Thoracic aorta (tissue), 2 donors: ENCODE data around the gene CD5L. TPM values are rescaled to one million over a fixed set of nuclear protein-coding genes. Genes with fewer than 3 reads are reported as not detected.

Experiments
- ATAC-seq: fragments of 150-250 bp; one replicate; pipeline ENCODE4 v1.8.0; 2017; ENCODE audit warnings: low read depth; ENCODE audit not compliant: insufficient number of reproducible peaks, low FRiP score
- DNase-seq: peaks from one replicate; pipeline ENCODE4 v3.0.0-alpha.2; 2020; ENCODE audit warnings: low spot score
- H3K27ac ChIP-seq, 2 donors: fragments of 200-600 bp; sonication (generic); 1 replicate in 1 of 2; 2 replicates in 1 of 2; pipeline ENCODE4 v1.5.1; 2016; ENCODE audit warnings: mild to moderate bottlenecking in 2 of 2, moderate library complexity in 2 of 2
- H3K27me3 ChIP-seq: fragments of 200-600 bp; sonication (generic); replicated peaks from 2 replicates; pipeline ENCODE4 v1.6.0; 2016; ENCODE audit warnings: mild to moderate bottlenecking; ENCODE audit not compliant: insufficient read depth
- H3K36me3 ChIP-seq: fragments of 200-600 bp; sonication (generic); one replicate; pipeline ENCODE4 v1.5.1; 2016
- H3K4me1 ChIP-seq, 2 donors: fragments of 200-600 bp; sonication (generic); 1 replicate in 1 of 2; 2 replicates in 1 of 2; pipeline versions ENCODE4 v1.5.1 to v1.6.0; 2016; ENCODE audit warnings: low read depth in 2 of 2, mild to moderate bottlenecking in 1 of 2; ENCODE audit not compliant: control insufficient read depth in 1 of 2
- H3K4me3 ChIP-seq: fragments of 200-600 bp; sonication (generic); 2 replicates; pipeline ENCODE4 v1.5.1; 2016; ENCODE audit warnings: mild to moderate bottlenecking
- H3K9me3 ChIP-seq: fragments of 200-600 bp; sonication (generic); 2 replicates; pipeline ENCODE4 v1.5.1; 2016
- total RNA-seq, 2 donors: library from RNA; depleted of rRNA; stranded (reverse); fragments of >200 nt; gene quantifications; one replicate each; pipeline versions ENCODE4 v1.1.0 to v1.2.3, GENCODE V29; 2016
- TF ChIP-seq, protein P1 (sequence below): fragments of 200-600 bp; sonication (generic); IDR thresholded peaks from one replicate; pipeline ENCODE4 v1.5.1; 2019; ENCODE audit warnings: antibody characterized with exemption

The CD5L gene
- total RNA-seq, 2 donors from 2014 or later: 0.28 TPM; not detected in 1

DNA sequence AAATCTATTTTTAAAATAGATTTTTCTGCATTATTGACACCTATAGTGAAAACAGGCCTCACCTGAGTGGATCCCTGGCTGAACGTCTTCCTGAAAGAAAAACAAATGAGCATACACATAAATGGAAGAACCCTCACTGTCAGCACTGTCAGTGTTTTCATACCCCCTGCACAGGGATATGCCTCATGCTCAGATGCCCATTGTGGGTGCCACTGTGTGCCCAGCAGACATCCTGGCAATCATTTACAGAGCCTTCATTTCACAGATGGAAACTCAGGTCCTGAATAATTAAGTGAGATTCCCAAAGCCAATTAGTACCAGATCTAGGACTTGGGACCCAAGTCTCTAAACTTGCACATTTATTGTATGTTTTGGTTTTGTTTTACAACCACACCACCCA lies 41.6 kb downstream of the CD5L start:
- Histone ChIP-seq H3K9me3 (no peaks in the 10 kb centered on the region), H3K27ac (no peak overlapping the region), H3K4me1 (no peaks in the 10 kb centered on the region), H3K36me3 (no peaks in the 10 kb centered on the region), H3K4me3 (no peak overlapping the region), H3K27me3 (no peaks in the 10 kb centered on the region)
- DNase-seq (no peak), ATAC-seq (no peak)
- TF ChIP-seq, protein P1, sequence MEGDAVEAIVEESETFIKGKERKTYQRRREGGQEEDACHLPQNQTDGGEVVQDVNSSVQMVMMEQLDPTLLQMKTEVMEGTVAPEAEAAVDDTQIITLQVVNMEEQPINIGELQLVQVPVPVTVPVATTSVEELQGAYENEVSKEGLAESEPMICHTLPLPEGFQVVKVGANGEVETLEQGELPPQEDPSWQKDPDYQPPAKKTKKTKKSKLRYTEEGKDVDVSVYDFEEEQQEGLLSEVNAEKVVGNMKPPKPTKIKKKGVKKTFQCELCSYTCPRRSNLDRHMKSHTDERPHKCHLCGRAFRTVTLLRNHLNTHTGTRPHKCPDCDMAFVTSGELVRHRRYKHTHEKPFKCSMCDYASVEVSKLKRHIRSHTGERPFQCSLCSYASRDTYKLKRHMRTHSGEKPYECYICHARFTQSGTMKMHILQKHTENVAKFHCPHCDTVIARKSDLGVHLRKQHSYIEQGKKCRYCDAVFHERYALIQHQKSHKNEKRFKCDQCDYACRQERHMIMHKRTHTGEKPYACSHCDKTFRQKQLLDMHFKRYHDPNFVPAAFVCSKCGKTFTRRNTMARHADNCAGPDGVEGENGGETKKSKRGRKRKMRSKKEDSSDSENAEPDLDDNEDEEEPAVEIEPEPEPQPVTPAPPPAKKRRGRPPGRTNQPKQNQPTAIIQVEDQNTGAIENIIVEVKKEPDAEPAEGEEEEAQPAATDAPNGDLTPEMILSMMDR: no peak

DNA sequence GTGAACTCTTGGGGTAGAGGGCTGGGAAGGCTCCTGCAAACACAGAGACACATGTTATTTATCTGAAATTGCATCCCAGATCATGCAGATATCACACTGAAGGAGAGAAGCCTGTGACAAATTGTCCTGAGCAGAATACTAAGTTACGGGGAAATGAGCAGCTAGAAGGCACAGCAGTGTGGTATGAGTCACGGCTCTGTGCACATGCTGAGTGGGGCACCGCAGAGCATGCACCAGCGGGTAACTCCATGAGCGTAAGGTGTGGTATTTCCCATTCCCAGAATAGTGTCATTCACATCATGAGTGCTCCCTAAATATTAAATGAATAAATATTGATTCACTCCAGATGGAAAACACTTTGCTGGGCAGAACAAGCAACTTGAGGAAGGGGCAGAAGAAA lies 43.4 kb downstream of the CD5L start:
- Histone ChIP-seq H3K4me3 (no peak overlapping the region), H3K27me3 (no peaks in the 10 kb centered on the region), H3K4me1 (no peaks in the 10 kb centered on the region), H3K27ac (no peak overlapping the region), H3K9me3 (peaks cover 2% of the 10 kb centered on the region), H3K36me3 (no peaks in the 10 kb centered on the region)
- TF ChIP-seq, protein P1: no peak
- no peak for DNase-seq
- ATAC-seq: no peak

DNA sequence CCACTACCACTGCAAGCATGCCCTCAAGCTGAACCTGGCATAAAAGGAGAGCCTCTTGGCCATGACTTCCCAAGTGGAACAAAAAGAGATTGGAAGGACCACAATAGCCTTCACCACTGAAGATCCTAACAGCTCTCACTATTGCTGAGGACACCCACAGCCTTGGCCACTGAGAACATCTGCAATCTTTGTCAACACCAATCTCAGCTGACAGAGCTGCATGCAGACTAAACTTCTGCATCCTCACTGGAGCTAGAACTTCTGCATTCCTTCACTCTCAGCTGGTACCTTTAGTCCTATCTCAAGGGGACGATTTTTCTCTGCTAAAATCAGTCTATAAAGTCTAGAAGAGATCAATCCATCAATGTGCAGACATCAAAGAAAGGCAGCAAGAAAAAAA lies 56.4 kb downstream of the CD5L start:
- H3K9me3 ChIP-seq: no peaks in the 10 kb centered on the region
- H3K27ac ChIP-seq: no peak overlapping the region
- no peaks in the 10 kb centered on the region for H3K27me3 ChIP-seq
- TF ChIP-seq, protein P1: no peak
- H3K36me3 ChIP-seq: no peaks in the 10 kb centered on the region
- no peak overlapping the region for H3K4me3 ChIP-seq
- no peaks in the 10 kb centered on the region for H3K4me1 ChIP-seq
- ATAC-seq (no peak), DNase-seq (no peak)

DNA sequence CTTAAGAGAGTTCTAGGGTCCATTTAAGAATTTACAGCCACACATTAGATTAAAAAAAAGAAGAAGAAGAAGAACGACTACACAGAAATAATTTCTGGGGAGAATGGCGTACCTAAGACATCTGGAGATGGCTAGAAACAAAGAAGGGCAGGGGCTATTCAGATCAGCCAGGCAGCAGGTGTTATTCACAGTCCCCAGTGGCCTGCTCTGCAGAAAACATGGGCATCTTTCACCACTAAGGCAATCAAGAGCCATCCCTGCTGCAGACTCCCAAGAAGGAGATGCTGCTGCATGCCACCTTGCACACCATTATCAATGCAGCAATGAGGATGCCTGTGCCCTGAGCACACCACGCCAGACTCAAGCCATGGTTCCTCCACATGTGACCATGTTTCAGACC lies 56.8 kb downstream of the CD5L start:
- Histone ChIP-seq H3K4me3 (no peak overlapping the region), H3K9me3 (no peaks in the 10 kb centered on the region), H3K36me3 (no peaks in the 10 kb centered on the region), H3K4me1 (no peaks in the 10 kb centered on the region), H3K27ac (no peak overlapping the region), H3K27me3 (no peaks in the 10 kb centered on the region)
- ATAC-seq: no peak
- TF ChIP-seq, protein P1: no peak
- no peak for DNase-seq

DNA sequence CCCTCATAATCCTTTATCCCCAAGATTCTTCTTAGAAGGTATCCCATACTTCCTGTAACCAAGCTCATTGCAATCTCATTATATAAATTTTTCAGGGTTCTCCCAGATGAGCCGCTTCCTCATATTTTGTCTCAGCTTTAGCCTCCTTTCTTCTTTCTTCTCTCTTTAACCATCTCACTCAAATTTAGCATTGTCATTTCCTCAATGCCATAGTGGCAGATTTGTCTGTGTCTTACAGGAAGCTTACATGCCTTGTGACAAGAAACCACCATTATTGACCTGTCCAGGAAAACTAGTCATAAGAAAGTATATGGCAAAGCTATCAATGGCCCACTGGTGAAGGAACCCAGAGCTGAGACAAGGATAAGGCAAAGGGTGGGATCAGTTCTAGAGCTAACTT lies 58.7 kb downstream of the CD5L start:
- no peak overlapping the region for H3K4me3 ChIP-seq
- no peaks in the 10 kb centered on the region for H3K36me3 ChIP-seq
- no peak overlapping the region for H3K27ac ChIP-seq
- H3K27me3 ChIP-seq: no peaks in the 10 kb centered on the region
- H3K4me1 ChIP-seq: no peaks in the 10 kb centered on the region
- H3K9me3 ChIP-seq: no peaks in the 10 kb centered on the region
- no peak for DNase-seq
- no peak for ATAC-seq
- TF ChIP-seq, protein P1: no peak
